ENCODE measurements around the gene SLC8A2.
A peak's percentile ranks its signal among the peaks of the same experiment; 100 is the strongest.
"Not testable (repeated sequence)": the region's sequence is repeated elsewhere in the genome, so short reads cannot be mapped to it uniquely, and the experiment has no call there.

SLC8A2 gene

DNA sequence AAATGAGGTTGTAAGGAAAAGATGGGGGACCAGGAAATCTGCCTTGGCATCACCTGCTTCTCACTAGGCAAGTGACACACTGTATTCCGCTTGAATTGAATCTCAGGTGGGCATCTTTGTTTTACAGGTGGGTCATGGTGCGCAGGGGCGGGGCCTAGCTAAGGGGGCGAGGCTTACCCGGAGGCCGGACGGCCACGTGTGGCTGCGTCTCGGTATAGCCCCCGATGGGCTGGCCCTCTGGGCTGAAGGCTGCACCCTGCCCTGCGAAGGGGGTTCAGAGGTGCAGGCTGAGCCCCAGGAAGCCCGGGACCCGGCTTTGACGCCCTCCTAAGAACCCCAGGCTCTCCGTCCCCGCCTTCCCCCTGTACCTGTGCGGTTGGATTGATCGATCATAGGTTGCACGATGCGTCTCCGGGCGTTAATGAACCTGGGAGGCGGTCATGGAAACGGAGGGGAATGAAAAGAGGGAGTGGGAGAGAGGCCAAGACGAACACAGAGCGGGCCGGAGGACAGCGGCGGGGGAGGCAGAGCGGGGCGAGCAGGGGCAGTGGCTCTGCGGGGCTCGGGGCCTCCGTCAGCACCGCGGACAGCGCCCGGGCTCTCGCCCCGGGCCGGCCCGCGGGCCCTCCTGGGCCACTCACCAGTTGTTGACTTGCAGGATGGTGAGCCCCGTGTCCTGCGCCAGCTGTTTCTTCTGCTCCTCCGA, 64.8 kb downstream of the SLC8A2 start:
- DNase-seq: no peak

DNA sequence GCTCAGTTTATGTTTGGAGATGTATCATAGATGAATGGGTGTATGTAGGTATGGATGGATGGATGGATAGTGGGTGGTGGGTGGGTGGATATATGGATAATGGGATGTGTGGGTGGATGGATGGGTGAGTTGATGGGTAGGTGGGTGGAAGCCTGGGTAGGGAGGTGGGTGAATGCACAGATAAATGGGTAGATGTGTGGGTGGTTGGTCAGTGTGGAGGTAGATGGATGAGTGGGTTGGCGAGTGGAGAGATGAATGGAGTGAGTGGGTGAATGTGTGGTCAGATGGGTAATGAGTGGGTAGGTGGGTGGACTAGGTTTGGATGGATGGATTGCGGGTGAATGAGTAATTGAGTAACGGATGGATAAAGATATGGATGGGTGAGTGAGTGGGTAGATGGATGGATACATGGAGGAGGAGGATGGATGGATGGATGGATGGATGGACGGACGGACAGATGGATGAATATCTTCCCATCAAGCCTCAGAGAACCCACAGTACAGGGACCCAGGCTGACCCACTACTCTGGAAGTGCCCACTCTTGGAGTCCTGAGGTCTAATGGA, 65.8 kb downstream of the SLC8A2 start:
- no peak for DNase-seq

DNA sequence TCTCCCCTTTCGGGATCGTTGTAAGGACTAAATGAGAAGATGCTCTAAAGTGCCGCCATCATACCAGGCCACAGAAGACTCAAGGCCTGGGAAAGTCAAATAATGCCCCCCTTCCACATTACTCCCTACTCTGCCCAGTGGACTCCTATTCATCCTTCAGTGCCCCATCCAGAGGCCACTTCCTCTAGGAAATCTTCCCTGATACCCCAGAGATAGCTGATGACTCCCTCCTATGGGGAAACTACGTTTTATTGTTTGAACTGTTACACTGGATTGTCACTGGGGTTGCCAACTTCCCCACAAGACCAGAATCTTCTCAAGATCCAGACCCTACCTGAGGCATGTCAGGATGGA, 66.5 kb downstream of the SLC8A2 start:
- DNase-seq: no peak

DNA sequence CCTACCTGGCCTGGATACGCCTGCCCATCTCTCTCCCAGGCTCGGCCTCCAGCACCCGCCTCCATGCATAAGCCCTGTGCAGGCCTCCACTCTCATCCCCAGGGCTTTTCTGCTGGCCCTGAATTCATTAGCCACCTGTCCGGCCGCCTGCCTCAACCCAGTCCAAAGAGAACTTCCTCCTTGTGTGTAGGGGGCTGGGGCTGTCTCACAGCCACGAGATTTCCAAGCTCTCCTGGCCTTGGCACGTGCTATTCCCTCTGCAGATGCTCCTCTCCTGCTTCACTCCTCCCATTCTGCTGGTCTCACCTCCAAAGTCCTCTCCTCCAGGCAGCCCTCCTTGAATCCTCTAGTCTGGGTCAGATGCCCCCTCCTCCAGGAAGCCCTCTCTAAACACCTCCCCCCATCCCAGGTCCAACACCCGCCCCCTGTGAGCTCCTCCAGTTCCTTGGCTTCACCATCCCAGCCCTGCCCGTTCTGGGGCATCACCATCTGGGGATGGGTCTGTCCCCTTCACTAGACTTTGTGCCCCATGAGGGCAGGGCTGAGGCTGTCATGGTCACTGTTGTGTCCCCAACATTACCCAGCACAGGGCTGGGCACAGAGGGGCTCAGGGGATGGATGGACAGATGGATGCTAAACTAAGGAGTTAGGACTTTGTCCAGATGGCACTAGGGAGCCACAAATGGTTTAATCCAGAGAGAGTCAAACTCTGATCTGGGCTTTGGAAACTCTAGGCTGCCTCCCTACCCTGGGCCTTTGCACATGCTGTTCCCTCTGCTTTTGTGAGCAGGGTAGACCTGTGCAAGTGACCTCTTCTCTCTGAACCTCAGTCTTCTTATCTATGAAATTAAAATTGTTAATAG, 67.1 kb downstream of the SLC8A2 start:
- no peak for DNase-seq

DNA sequence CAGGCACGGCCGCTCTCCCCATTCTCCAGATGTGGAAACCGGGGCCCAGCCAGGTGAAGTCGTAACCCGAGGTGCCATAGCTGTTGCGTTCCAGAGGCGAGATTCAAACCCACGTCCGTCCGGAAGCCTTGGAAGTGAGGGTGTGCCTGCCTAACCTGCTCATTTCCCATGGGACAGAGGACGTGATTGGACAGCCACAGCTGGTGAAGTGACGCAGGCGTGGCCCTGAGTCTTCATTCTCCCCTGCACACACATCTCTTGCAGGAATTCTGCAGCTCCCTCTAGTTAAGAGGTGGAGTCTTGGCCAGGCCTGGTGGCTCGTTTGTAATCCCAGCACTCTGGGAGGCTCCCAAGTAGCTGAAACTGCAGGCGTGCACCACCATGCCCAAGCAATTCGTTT, 69.2 kb downstream of the SLC8A2 start:
- no peak for DNase-seq

DNA sequence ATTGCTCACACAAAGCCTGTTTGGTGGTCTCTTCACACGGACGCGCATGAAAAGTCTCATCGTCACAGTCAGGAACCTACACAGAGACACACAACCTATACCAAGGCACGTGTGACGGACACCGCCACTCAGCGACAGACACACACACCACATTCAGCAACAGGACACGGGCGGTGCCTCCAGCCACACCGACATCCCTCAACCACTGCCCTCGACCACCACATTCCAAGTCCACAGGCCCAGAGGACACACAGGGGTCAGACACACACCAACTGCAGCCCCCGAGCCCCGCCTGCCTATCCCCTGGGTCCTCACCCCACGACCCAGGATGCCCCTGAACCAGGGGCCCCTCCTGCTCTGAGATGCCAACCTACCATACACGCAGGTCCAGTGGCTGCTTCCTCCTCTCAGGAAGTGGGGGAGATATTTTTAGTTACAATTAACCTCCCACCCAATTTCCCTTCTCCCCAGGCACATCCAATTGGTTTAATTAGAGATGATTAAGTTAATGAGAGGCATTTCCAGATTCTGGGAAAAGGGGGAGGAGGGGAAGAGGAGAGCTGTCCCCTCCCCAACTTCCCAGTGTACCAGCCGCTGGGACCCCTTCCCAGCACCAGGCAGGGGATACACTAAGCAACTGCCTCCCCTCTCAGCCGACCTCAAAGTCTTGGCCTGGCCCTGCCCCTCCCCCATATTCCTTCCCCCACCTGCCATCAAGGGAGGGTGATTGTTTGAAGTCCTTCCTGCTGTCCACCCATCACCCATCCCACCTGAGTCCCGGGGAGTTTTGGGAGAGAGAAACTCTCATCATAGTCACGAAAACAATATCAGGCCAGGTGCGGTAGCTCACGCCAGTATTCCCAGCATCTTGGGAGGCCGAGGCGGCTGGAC, 72.7 kb downstream of the SLC8A2 start:
- DNase-seq: no peak

DNA sequence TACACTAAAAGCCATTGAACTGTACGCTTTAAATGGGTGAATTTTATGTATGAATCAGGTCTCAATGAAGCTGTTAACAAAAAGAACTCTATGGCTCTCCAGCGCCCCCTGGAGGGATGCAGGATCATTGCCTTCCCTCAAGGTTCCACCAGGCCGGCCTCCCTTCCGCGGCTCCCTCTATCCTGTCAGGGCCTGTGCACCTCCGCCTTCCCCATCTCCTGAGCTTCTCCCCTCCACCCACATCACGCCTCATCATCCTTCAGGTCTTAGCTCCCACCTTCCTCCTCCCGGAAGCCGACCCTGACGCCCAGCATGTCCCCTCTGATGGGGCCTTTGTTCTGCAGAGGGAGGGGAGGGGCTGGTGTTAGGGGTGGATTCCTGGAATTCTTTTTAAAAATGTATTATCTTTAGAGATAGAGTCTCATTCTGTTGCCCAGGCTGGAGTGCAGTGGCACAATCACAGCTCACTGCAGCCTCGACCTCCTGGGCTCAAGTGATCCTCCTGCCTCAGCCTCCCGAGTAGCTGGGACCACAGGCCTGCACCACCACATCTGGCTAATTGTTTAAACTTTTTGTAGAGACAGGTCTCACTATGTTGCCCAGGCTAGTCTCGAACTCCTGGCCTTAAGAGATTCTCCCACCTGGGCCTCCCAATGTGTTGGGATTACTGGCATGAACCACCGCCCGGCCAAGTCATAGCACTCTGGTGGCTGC, 80.0 kb downstream of the SLC8A2 start:
- DNase-seq: peak; percentile 92

DNA sequence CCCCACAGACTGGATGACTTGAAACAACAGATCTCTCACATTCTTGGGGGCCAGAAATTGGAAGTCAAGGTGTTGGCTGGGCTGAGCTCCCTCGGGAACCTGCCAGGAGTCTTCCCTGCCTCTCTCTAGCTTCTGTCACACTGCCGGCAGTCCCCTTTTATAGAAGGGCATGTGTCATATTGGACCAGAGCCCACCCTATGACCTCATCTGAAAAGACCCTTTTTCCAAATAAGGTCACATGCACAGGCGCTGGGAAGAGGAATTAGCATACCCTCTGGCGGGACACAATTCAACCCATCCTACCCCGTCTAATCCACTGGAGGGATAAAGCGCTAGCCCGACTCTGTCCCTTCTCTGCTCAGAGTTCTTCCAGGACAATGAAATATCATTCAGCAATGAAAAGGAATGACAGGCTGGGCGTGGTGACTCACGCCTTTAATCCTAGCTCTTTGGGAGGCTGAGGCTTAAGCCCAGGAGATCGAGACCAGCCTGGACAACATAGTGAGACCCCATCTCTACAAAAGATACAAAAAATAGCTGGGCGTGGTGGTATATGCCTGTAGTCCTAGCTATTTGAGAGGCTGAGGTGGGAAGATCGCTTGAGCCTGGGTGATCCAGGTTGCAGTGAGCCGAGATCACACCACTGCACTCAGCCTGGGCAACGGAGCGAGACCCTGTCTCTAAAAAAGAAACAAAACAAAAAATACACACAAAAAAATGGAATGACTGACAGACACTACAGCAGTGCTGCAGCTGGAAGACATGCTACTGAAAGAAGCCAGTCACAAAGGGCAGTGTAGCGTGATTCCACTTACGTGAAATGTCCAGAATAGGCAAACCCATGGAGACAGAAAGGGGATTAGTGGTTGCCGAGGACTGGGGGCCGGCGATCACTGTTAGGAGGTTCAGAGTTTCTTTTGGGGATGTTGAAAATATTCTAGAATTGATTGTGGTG, 80.9 kb downstream of the SLC8A2 start:
- no peak for DNase-seq

DNA sequence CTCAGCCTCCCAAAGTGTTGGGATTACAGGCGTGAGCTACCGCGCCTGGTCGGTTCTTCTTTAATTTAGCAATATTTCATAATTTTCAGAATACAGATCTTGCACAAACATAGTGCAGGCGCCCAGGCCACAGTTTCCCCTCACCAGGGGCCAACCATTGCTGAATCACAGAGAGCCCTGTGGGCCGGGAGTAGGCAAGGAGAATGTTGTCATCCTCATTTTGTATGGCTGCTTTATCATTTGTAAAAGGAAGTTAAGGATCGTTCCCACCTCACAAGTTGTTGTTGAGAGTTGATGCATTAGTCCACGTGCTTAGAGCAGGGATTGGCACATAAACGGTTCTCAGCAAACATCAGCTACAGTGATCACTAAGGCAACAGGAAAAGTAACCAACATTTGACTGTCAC, 82.5 kb downstream of the SLC8A2 start:
- DNase-seq: no peak

DNA sequence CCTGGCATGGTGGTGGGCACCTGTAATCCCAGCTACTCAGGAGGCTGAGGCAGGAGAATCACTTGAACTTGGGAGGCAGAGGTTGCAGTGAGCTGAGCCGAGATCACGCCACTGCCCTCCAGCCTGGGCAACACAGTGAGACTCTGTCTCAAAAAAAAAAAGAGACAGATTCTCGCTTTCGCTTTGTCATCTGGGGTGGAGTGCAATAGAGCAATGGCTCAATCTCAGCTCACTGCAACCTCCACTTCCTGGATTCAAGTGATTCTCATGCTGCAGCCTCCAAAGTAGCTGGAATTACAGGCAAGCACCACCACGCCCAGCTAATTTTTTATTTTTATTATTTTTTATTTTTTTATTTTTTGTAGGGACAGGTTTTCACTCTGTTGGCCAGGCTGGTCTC, 83.0 kb downstream of the SLC8A2 start:
- not testable (repeated sequence) for DNase-seq

DNA sequence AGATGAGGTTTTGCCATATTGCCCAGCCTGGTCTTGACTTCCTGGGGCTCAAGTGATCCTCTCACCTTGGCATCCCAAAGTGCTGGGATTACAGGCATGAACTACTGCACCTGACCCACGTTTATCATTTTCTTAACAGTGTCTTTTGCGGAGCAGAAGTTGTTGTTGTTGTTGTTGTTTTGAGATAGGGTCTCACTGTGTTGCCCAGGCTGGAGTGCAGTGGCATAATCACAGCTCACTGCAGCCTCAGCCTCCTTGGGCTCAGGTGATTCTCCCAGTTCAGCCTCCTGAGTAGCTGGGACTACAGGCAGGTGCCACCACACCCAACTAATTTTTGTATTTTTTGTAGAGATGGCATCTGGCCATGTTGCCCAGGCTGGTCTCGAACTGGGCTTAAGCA, 84.1 kb downstream of the SLC8A2 start:
- not testable (repeated sequence) for DNase-seq

DNA sequence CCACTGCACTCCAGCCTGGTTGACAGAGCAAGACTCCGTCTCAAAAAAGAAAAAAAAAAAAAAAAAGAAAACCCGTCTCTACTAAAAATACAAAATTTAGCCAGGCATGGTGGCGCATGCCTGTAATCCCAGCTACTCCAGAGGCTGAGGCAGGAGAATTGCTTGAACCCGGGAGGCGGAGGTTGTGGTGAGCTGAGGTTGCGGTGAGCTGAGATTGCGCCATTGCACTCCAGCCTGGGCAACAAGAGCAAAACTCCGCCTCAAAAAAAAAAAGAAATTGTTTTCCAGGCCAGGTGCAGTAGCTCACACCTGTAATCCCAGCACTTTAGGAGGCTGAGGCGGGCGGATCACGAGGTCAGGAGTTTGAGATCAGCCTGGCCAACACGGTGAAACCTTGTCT, 85.1 kb downstream of the SLC8A2 start:
- not testable (repeated sequence) for DNase-seq

DNA sequence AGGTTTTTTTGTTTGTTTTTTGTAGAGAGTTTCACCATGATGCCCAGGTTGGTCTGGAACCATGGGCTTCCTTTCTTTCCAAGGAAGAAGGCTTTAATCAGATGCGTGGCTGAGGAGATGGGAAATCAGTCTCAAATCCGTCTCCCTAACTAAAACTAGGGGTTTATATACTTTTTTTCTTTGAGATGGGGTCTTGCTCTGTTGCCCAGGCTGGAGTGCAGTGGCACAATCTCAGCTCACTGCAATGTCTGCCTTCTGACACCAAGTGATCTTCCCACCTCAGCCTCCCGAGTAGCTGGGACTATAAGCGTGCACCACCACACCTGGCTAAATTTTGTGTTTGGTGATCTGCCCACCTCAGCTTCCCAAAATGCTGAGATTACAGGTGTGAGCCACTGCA, 87.2 kb downstream of the SLC8A2 start:
- not testable (repeated sequence) for DNase-seq

DNA sequence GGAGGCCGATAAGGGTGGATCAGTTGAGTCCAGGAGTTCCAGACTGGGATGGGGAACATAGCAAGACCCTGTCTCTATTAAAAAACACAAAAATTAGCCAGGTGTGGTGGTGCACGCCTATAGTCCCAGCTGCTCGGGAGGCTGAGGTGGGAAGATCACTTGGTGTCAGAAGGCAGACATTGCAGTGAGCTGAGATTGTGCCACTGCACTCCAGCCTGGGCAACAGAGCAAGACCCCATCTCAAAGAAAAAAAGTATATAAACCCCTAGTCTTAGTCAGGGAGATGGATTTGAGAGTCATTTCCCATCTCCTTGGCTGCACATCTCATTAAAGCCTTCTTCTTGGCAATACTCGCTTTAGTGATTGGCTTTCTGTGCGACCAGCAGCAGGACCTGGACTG, 87.8 kb downstream of the SLC8A2 start:
- not testable (repeated sequence) for DNase-seq

DNA sequence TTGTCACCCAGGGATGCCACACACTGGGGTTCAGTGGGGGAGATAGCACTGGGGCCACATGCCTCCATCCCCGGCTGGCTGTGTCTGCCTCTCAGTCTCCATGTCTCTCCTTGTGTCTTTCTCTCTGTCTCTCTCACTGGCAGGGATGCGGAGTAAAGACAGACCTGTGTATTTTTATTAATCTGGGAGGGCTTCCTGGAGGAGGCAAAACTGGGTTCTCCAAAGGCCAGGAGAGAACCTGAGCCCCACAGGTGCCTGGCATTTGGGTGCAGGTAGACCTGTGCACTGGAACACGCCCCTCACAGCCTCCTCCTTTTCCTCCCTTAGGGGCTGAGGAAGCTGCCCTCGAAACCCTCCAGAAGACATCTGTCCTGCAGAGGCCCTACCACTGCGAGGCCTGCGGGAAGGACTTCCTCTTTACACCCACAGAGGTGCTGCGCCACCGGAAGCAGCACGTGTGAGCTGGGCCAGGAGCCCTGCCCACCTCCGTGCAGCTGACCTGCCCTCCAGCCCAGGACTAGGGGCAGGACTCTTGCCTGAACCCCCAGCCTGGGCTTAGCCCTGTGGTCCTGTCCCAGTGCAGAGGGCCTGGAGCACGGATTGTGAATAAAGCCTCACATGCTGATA, 89.9 kb downstream of the SLC8A2 start:
- peak; percentile 61 for DNase-seq

DNA sequence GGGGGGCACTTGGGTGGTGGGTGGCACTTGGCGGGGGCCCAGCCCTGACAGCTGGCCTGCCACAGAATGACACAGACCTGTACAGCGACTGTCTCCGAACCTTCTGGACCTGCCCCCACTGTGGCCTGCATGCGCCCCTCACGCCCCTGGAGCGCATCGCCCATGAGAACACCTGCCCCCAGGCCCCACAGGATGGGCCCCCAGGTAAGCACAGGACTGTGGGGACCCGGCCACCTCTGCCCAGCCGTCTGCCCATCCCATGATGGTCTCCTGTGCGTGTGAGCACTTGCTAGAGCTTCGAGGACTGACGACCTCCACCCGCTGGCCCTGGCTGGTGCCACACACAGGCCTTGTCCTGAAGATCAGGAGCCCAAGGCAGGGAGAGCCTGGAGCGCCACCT, 90.6 kb downstream of the SLC8A2 start:
- no peak for DNase-seq

DNA sequence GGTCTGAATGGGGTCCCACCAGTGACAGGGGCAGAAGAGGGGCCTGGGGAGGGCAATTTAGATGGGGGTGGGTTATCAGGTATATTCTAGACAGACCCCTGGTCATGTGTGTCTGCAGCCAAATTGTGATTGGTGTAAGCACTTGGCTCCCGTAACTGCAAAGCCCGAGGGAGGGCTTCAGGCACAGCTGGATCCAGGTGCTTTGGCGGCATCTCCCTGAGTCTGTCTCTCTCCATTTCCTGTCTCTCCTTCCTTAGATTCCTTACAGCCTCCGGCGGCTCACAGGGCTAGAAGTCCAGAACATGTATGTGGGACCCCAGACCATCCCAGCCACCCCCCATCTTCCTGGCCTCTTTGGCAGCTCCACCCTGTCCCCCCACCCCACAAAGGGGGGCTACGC, 91.1 kb downstream of the SLC8A2 start:
- no peak for DNase-seq

DNA sequence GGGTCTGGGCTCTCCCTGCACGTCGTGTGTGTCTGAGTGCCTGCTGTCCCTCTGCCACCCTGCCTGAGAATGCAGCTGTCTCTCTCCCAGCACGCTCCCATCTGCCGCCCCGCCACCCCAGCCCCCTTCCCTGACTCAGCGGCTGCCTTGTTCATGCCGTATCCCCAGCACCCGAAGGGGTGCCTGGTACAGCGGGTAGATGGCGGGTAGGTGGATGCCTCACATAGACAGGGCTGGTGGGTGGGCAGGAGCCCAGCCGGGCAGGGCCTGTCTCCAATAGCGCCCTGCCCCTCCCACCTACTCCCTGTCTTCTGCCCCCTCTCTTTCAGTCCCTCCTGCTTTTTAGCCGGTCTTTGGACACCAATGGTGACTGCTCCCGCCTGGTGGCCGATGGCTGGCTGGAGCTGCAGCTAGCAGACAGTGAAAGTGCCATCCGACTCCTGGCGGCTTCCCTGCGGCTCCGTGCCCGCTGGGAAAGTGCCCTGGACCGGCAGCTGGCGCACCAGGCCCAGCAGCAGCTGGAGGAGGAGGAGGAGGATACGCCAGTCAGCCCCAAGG, 92.2 kb downstream of the SLC8A2 start:
- no peak for DNase-seq

DNA sequence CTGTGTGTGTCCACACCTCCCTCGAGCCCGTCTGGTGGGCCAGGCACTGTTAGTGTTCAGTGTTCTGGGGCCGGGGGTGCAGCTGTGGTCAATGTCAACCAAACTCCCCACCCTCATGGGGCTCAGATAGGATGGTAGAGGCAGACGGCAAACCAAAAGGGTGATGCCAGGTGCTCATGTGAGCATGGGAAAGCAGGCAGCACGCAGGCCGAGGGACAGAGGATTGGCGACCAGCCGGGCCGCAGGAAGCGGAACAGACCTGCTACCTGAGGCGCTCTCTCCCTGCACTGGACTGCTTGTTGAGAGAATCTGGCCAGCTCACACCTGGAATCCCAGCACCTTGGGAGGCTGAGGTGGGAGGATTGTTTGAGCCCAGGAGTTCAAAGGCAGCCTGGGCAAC, 93.4 kb downstream of the SLC8A2 start:
- DNase-seq: no peak
